Left ventricle myocardium superior (tissue), 1 donor: ENCODE data around the gene KANSL1. TPM values are rescaled to one million over a fixed set of nuclear protein-coding genes. Genes with fewer than 3 reads are reported as not detected.
A peak's percentile ranks its signal among the peaks of the same experiment; 100 is the strongest.

Experiments used
- ATAC-seq: fragments of 200-7000 bp; cut with Tn5 transposase; one replicate; pipeline ENCODE4 v1.9.1; 2020; ENCODE audit warnings: mild to moderate bottlenecking, moderate library complexity
- DNase-seq: peaks from one replicate; pipeline ENCODE4 v3.0.0-alpha.2; 2020
- intact Hi-C: fragments of 100-400 bp; cut with micrococcal nuclease; formaldehyde crosslinking; loops from one replicate; pipeline ENCODE4 v1.11.0; 2022
- total RNA-seq: library from RNA; stranded (reverse); fragmentation: NEBNext Ultra II Directional; extraction: Animal tissue kit (Norgen Biotek cat#: 25700); gene quantifications from one replicate; pipeline ENCODE4 v1.2.1, GENCODE V29; 2021
- donor health status: DM: no; HTN: yes; CAD: no; lungs with severe emphysema.

Gene KANSL1
- total RNA-seq, 1 donor from 2014 or later, result 26.9 TPM

GRCh38 chr17:46061435-46061834, 131.8 kb downstream of the KANSL1 start:
- DNase-seq, result no peak
- no peak for ATAC-seq
- intact Hi-C loops, result no loop called here

GRCh38 chr17:46060461-46060860, 132.8 kb downstream of the KANSL1 start:
- intact Hi-C loops, result no loop called here
- no peak for DNase-seq
- no peak for ATAC-seq

- DNase-seq, result no peak
Observed at GRCh38 chr17:46059486-46059885, 133.7 kb downstream of the KANSL1 start.

GRCh38 chr17:46057366-46057765, 135.9 kb downstream of the KANSL1 start:
- intact Hi-C loops, result no loop called here
- ATAC-seq, result no peak
- no peak for DNase-seq

More at GRCh38 chr17:46059486-46059885, 133.7 kb downstream of the KANSL1 start:
- intact Hi-C loops, result no loop called here
- peak; percentile 68 for ATAC-seq

- DNase-seq, result no peak
- intact Hi-C loops, result no loop called here
- ATAC-seq, result no peak
Observed at GRCh38 chr17:46056800-46057304, 136.4 kb downstream of the KANSL1 start.

GRCh38 chr17:46053911-46054534, 139.2 kb downstream of the KANSL1 start:
- DNase-seq, result no peak
- intact Hi-C loops, result no loop called here
- no peak for ATAC-seq

- DNase-seq, result no peak
- intact Hi-C loops, result no loop called here
Observed at GRCh38 chr17:46049656-46050055, 143.6 kb downstream of the KANSL1 start.

GRCh38 chr17:46047856-46048255, 145.4 kb downstream of the KANSL1 start:
- ATAC-seq (no peak), DNase-seq (no peak)
- intact Hi-C loops, result no loop called here

More at GRCh38 chr17:46049656-46050055, 143.6 kb downstream of the KANSL1 start:
- ATAC-seq, result no peak

- intact Hi-C loops, result no loop called here
- DNase-seq (no peak), ATAC-seq (no peak)
Observed at GRCh38 chr17:46047398-46047797, 145.8 kb downstream of the KANSL1 start.

GRCh38 chr17:46046957-46047356, 146.3 kb downstream of the KANSL1 start:
- DNase-seq (no peak), ATAC-seq (no peak)
- intact Hi-C loops, result no loop called here

GRCh38 chr17:46045639-46046038, 147.6 kb downstream of the KANSL1 start:
- ATAC-seq, result no peak

GRCh38 chr17:46044989-46045388, 148.2 kb downstream of the KANSL1 start:
- ATAC-seq, result no peak
- no peak for DNase-seq
- intact Hi-C loops, result loop anchor here (5.0 kb wide), 1 partner anchor 147 kb away; the partner anchor contains the start of gene KANSL1

More at GRCh38 chr17:46045639-46046038, 147.6 kb downstream of the KANSL1 start:
- no peak for DNase-seq
- intact Hi-C loops, result no loop called here

- DNase-seq, result no peak
- peak; percentile 77 for ATAC-seq
- intact Hi-C loops, result loop anchor here (5.0 kb wide), 1 partner anchor 148 kb away; the partner anchor contains the start of gene KANSL1
Observed at GRCh38 chr17:46044286-46044928, 148.8 kb downstream of the KANSL1 start.

GRCh38 chr17:46043606-46044005, 149.6 kb downstream of the KANSL1 start:
- no peak for ATAC-seq
- no peak for DNase-seq
- intact Hi-C loops, result loop anchor here (5.0 kb wide), 1 partner anchor 149 kb away; the partner anchor contains the start of gene KANSL1

GRCh38 chr17:46042925-46043324, 150.3 kb downstream of the KANSL1 start:
- DNase-seq, result no peak
- ATAC-seq, result no peak
- intact Hi-C loops, result loop anchor here (5.0 kb wide), 1 partner anchor 149 kb away; the partner anchor contains the start of gene KANSL1

GRCh38 chr17:46042246-46042645, 151.0 kb downstream of the KANSL1 start:
- intact Hi-C loops, result loop anchor here (5.0 kb wide), 1 partner anchor 150 kb away; the partner anchor contains the start of gene KANSL1
- no peak for DNase-seq

GRCh38 chr17:46039592-46040186, 153.5 kb downstream of the KANSL1 start:
- intact Hi-C loops, result loop anchor here (5.0 kb wide), 1 partner anchor 153 kb away; the partner anchor contains the start of gene KANSL1
- ATAC-seq (peak; percentile 76), DNase-seq (peak; percentile 71)

More at GRCh38 chr17:46042246-46042645, 151.0 kb downstream of the KANSL1 start:
- no peak for ATAC-seq

- DNase-seq, result no peak
- ATAC-seq, result peak; percentile 7
- intact Hi-C loops, result no loop called here
Observed at GRCh38 chr17:46038937-46039336, 154.3 kb downstream of the KANSL1 start.

- ATAC-seq (no peak), DNase-seq (no peak)
- intact Hi-C loops, result no loop called here
Observed at GRCh38 chr17:46038414-46038813, 154.8 kb downstream of the KANSL1 start.
